Mesendoderm (in vitro differentiated cells): Measurements from ENCODE around the gene TEX51.
A peak's percentile ranks its signal among the peaks of the same experiment; 100 is the strongest.

Experiments used
- DNase-seq: peaks from one replicate; pipeline ENCODE4 v3.0.0; 2013
- H2AK5ac ChIP-seq: 2 replicates; pipeline ENCODE4 v1.6.1; 2013; ENCODE audit warnings: low read length, inconsistent platforms
- H2BK120ac ChIP-seq: 2 replicates; pipeline ENCODE4 v1.6.1; 2013; ENCODE audit warnings: low read depth, mild to moderate bottlenecking, low read length, moderate library complexity, mixed read lengths
- H2BK15ac ChIP-seq: replicated peaks from 2 replicates; pipeline ENCODE4 v1.6.1; 2013; ENCODE audit warnings: low read depth, mild to moderate bottlenecking, moderate library complexity
- H2BK5ac ChIP-seq: 2 replicates; pipeline ENCODE4 v1.6.1; 2013; ENCODE audit warnings: low read length, inconsistent platforms
- H3K18ac ChIP-seq: 2 replicates; pipeline ENCODE4 v1.6.1; 2013; ENCODE audit warnings: mild to moderate bottlenecking, low read length, mixed read lengths
- H3K23ac ChIP-seq: one replicate; pipeline ENCODE4 v1.6.1; 2013; ENCODE audit warnings: low read length
- H3K27ac ChIP-seq: 2 replicates; pipeline ENCODE4 v1.5.1; 2013; ENCODE audit warnings: low read depth, mild to moderate bottlenecking, inconsistent platforms, low read length, moderate library complexity
- H3K27me3 ChIP-seq: 2 replicates; pipeline ENCODE4 v1.6.1; 2013; ENCODE audit warnings: low read length, control low read depth, mild to moderate bottlenecking, inconsistent platforms; ENCODE audit not compliant: insufficient read depth, poor library complexity
- H3K36me3 ChIP-seq: 2 replicates; pipeline ENCODE4 v1.6.1; 2013; ENCODE audit warnings: low read length, inconsistent platforms; ENCODE audit not compliant: control insufficient read depth, insufficient read depth
- H3K4ac ChIP-seq: one replicate; pipeline ENCODE4 v1.6.1; 2013; ENCODE audit warnings: low read depth, mild to moderate bottlenecking, low read length, moderate library complexity
- H3K4me1 ChIP-seq: 2 replicates; pipeline ENCODE4 v1.6.1; 2013; ENCODE audit warnings: low read depth, low read length, inconsistent platforms; ENCODE audit not compliant: control insufficient read depth
- H3K4me2 ChIP-seq: 2 replicates; pipeline ENCODE4 v1.6.1; 2013; ENCODE audit warnings: low read length
- H3K4me3 ChIP-seq: 2 replicates; pipeline ENCODE4 v1.5.1; 2013; ENCODE audit warnings: mild to moderate bottlenecking, low read length
- H3K56ac ChIP-seq: one replicate; pipeline ENCODE4 v1.6.1; 2013; ENCODE audit warnings: low read length
- H3K79me1 ChIP-seq: 2 replicates; pipeline ENCODE4 v1.6.1; 2013; ENCODE audit warnings: low read length, inconsistent platforms
- H3K79me2 ChIP-seq: 2 replicates; pipeline ENCODE4 v1.6.1; 2013; ENCODE audit warnings: mild to moderate bottlenecking, low read length; ENCODE audit not compliant: control insufficient read depth, insufficient read depth
- H3K9ac ChIP-seq: 2 replicates; pipeline ENCODE4 v1.6.1; 2013; ENCODE audit warnings: low read length, inconsistent platforms
- H4K5ac ChIP-seq: one replicate; pipeline ENCODE4 v1.6.1; 2013; ENCODE audit warnings: low read length
- H4K8ac ChIP-seq: one replicate; pipeline ENCODE4 v1.6.1; 2013; ENCODE audit warnings: low read depth, mild to moderate bottlenecking, control low read depth, low read length, moderate library complexity
- WGBS: extraction: QIAGEN DNeasy Blood & Tissue Kit; methylation state at CpG from one replicate; pipeline ENCODE4 v1.1.7; 2013; ENCODE audit warnings: low lambda C conversion rate, missing lambda C conversion rate; ENCODE audit not compliant: insufficient coverage; ENCODE audit errors: extremely low coverage; 5-methylcytosine and 5-hydroxymethylcytosine counted together

The TEX51 gene

DNA sequence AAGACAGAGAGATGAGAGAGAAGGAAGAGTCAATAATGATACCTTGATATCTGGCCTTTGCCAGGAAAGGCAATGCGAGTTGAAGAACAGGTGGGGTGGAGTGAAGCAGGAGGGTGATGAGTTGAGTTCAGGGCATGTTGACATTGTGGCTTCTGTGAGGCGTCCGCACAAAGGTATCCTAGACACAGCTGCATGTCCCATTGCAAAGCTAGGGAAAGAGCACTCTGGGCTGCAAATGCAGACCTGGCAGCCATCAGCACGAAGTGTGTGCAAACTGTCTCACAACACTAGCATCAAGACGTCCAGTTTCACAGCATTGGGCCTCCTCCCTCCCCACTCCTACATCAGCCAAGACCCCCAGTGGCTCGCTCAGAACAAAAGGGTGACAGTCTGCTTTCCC, 36.1 kb downstream of the TEX51 start:
- H4K5ac ChIP-seq: no peak overlapping the region
- H3K27me3 ChIP-seq: no peaks in the 10 kb centered on the region
- no peaks in the 10 kb centered on the region for H3K79me2 ChIP-seq
- H3K27ac ChIP-seq: no peak overlapping the region
- no peaks in the 10 kb centered on the region for H3K36me3 ChIP-seq
- H3K23ac ChIP-seq: no peak overlapping the region
- H2AK5ac ChIP-seq: no peak overlapping the region
- H3K4me3 ChIP-seq: no peak overlapping the region
- H2BK5ac ChIP-seq: no peak overlapping the region
- no peak overlapping the region for H3K9ac ChIP-seq
- no peaks in the 10 kb centered on the region for H3K79me1 ChIP-seq
- no peak overlapping the region for H3K4ac ChIP-seq
- WGBS: no CpG with 5 or more reads among the region's 6 CpGs
- no peak for DNase-seq
- H4K8ac ChIP-seq: no peak overlapping the region
- no peak overlapping the region for H3K56ac ChIP-seq
- no peak overlapping the region for H2BK15ac ChIP-seq
- H3K4me2 ChIP-seq: no peak overlapping the region
- H3K18ac ChIP-seq: no peak overlapping the region
- H2BK120ac ChIP-seq: no peak overlapping the region
- no peaks in the 10 kb centered on the region for H3K4me1 ChIP-seq

DNA sequence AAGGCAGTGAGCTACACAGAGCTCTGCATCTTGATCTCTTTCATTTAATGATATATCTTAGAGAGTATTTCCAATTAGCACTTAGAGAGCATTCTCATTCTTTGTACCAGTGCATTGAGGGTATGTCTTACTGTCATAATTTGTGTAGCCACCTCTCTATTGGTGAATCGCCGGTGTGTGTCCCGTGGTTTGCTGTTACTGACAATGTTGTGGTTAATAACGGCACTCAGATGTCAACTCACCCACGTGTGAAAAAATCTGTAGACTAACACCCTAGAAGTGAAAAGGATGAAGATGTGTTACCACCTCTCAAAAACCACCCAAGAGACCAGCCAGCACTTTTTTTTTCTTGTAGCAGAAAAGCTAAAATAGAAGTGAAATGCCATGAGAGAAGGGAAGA, 37.1 kb downstream of the TEX51 start:
- H3K56ac ChIP-seq: no peak overlapping the region
- H2AK5ac ChIP-seq: no peak overlapping the region
- H2BK5ac ChIP-seq: no peak overlapping the region
- H2BK120ac ChIP-seq: no peak overlapping the region
- H3K23ac ChIP-seq: no peak overlapping the region
- WGBS: no CpG with 5 or more reads among the region's 5 CpGs
- no peak overlapping the region for H4K8ac ChIP-seq
- no peak overlapping the region for H4K5ac ChIP-seq
- H3K18ac ChIP-seq: no peak overlapping the region
- no peak overlapping the region for H3K4ac ChIP-seq
- no peaks in the 10 kb centered on the region for H3K79me1 ChIP-seq
- no peak overlapping the region for H3K4me3 ChIP-seq
- no peak overlapping the region for H3K27ac ChIP-seq
- no peak overlapping the region for H3K9ac ChIP-seq
- H3K36me3 ChIP-seq: no peaks in the 10 kb centered on the region
- H3K79me2 ChIP-seq: no peaks in the 10 kb centered on the region
- no peak overlapping the region for H3K4me2 ChIP-seq
- H2BK15ac ChIP-seq: no peak overlapping the region
- no peaks in the 10 kb centered on the region for H3K27me3 ChIP-seq
- no peaks in the 10 kb centered on the region for H3K4me1 ChIP-seq
- no peak for DNase-seq

DNA sequence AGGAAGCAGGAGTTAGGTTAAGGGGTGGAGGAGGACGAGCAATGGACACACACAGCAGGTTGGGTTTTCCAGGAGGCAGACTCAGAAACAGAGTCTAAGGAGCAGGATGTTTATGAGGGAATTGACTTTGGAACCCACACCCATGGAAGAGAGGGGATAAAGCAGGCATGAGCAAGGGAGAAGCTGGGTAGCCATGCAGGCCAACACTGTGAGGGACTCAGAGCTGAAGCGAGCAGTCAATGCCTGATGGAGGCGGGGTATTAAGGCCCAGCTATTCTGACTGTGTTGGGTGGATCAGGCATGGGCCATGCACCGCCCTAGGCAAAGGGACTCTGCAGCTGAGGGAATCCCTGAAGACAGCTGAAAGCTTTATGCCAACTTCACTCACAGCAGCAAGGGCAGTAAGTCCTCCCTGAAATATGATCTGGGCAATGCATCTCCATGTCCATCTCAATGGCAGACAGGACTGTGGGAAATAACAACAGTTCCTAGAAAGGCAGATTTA, 37.6 kb downstream of the TEX51 start:
- no CpG with 5 or more reads among the region's 4 CpGs for WGBS
- Histone ChIP-seq H4K5ac (no peak overlapping the region), H3K27ac (no peak overlapping the region), H3K79me1 (no peaks in the 10 kb centered on the region), H4K8ac (no peak overlapping the region), H3K4me1 (no peaks in the 10 kb centered on the region), H3K4me3 (no peak overlapping the region), H3K4ac (no peak overlapping the region), H2BK5ac (no peak overlapping the region), H3K18ac (no peak overlapping the region), H3K27me3 (no peaks in the 10 kb centered on the region), H2BK120ac (no peak overlapping the region), H3K4me2 (no peak overlapping the region), H3K79me2 (no peaks in the 10 kb centered on the region), H3K9ac (no peak overlapping the region), H2BK15ac (no peak overlapping the region), H3K23ac (no peak overlapping the region), H3K56ac (no peak overlapping the region), H2AK5ac (no peak overlapping the region), H3K36me3 (no peaks in the 10 kb centered on the region)
- DNase-seq: no peak

DNA sequence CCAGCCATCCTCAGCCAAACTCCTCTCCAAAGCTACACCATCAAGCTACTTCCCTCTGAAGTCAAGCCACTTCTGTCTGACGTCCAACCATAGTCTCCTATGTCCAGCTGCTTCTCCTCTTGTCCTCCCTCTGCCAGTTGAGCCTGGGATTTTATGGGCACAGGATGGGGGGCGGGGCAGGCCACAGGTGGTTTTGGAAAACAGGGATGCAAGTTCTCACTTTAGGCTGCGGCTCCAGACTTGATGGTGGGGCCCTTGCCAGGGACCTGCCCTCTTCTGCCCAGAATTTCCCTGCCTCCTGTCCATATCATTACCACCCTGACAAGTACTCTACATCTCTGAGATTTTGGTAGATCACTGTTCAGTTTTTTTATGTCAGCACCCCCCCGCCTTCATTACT, 41.6 kb downstream of the TEX51 start:
- Histone ChIP-seq H3K36me3 (no peaks in the 10 kb centered on the region), H3K4ac (no peak overlapping the region), H3K9ac (no peak overlapping the region)

DNA sequence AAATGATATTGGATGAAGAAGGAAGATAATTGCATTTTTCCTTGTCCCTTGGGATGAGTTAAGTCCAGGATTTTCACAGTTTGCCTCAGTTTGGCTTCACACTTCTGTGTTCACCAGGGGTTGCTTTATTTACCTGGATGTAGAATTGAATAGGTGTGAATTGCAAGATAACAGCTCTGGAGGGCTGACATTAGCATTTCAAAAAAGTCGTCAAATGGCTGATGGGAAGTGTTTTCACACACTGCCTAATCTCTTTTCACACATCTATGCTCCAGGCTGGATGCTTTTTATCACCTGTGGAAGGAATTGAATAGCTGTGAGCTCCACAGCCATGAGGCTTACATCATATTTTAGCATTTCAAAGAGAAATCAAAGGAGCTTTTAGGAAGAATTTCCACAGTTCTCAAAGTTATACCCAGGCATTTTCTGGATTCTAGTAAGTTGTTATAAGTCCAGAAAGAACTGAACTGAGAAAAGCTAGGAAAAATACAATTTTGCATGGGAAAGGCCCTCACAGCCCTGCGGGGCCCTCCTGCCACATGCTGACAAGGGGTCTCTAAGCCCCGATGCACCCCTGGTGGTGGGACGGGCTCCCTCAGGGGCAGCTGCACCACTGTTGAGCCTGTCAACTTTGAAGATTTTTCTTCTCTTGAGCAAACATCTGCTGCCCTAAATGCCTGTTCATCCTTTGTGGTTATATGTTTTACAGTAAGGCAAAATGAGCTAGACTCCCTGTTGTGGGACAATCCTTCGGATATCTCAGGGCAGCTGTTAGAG, 43.9 kb downstream of the TEX51 start:
- no CpG with 5 or more reads among the region's 5 CpGs for WGBS
- H3K27me3 ChIP-seq: no peaks in the 10 kb centered on the region
- peak; percentile 97 for DNase-seq

More for the DNA sequence above, 41.6 kb downstream of the TEX51 start:
- H3K18ac ChIP-seq: no peak overlapping the region
- DNase-seq: no peak
- no peak overlapping the region for H3K4me3 ChIP-seq
- no peaks in the 10 kb centered on the region for H3K4me1 ChIP-seq
- no peaks in the 10 kb centered on the region for H3K79me1 ChIP-seq
- H3K56ac ChIP-seq: no peak overlapping the region
- H2BK15ac ChIP-seq: no peak overlapping the region
- H3K27me3 ChIP-seq: no peaks in the 10 kb centered on the region
- no peak overlapping the region for H2BK120ac ChIP-seq
- no peak overlapping the region for H4K5ac ChIP-seq
- H3K27ac ChIP-seq: no peak overlapping the region
- no peak overlapping the region for H3K23ac ChIP-seq
- H3K4me2 ChIP-seq: no peak overlapping the region
- H3K79me2 ChIP-seq: no peaks in the 10 kb centered on the region
- no CpG with 5 or more reads among the region's 4 CpGs for WGBS
- no peak overlapping the region for H2BK5ac ChIP-seq
- H4K8ac ChIP-seq: no peak overlapping the region
- no peak overlapping the region for H2AK5ac ChIP-seq

More for the DNA sequence above, 43.9 kb downstream of the TEX51 start:
- Histone ChIP-seq H2BK15ac (no peak overlapping the region), H3K4me3 (no peak overlapping the region), H4K8ac (no peak overlapping the region), H2BK120ac (peak overlapping the region; percentile 46), H3K79me2 (no peaks in the 10 kb centered on the region), H3K36me3 (no peaks in the 10 kb centered on the region), H3K27ac (peak overlapping the region; percentile 98), H3K9ac (no peak overlapping the region), H3K23ac (no peak overlapping the region), H3K56ac (peak overlapping the region; percentile 17), H2BK5ac (peak overlapping the region; percentile 8), H3K79me1 (no peaks in the 10 kb centered on the region), H4K5ac (no peak overlapping the region), H3K4me1 (no peaks in the 10 kb centered on the region), H3K18ac (peak overlapping the region; percentile 91), H3K4me2 (no peak overlapping the region), H2AK5ac (no peak overlapping the region), H3K4ac (no peak overlapping the region)
